RWPE1 (cell line): ENCODE measurements around the gene NRDC.

Experiments used
- CTCF ChIA-PET: fragments of 350-600 bp; sonication (Branson Sonifier 250); formaldehyde crosslinking; extraction: SDS; loops from one replicate; lab custom pipeline; 2021; lab: Yijun Ruan, JAX
- POLR2A ChIA-PET: fragments of 400-600 bp; formaldehyde crosslinking; extraction: SDS; loops from one replicate; lab custom pipeline; 2020; ENCODE audit warnings: antibody characterized with exemption; ENCODE audit not compliant: low non-redundant PET; lab: Yijun Ruan, JAX
- DNase-seq: peaks from one replicate; pipeline ENCODE4 v3.0.0; 2012; ENCODE audit warnings: low spot score
- H3K27ac ChIP-seq: fragments of 450-650 bp; 2 replicates; pipeline ENCODE4 v1.5.1; 2017
- TF ChIP-seq, protein P1 (sequence below): fragments of 450-650 bp; conservative IDR thresholded peaks from 2 replicates; pipeline ENCODE4 v1.5.1; 2017; ENCODE audit warnings: low read depth, mild to moderate bottlenecking

The NRDC gene

DNA sequence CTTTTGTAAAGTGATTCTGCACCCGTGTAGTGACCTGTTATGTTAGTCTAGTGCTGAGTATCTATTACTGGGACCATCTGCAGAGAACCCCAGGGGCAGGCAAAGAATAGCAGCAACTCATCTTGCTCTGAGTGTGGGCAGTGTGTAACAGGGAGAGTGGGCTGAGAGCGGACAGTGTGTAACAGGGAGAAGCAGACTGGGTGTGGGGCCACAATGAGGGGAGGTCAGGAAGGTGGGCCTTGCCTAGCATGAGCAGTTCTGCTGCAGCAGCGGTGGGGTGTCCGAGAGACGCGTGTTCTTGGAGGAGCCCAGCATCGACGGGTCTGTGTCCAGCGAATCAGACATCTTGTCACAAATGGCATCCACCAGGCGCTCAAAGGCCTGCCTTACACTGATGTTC lies 41.2 kb upstream of the NRDC start:
- TF ChIP-seq, protein P1, sequence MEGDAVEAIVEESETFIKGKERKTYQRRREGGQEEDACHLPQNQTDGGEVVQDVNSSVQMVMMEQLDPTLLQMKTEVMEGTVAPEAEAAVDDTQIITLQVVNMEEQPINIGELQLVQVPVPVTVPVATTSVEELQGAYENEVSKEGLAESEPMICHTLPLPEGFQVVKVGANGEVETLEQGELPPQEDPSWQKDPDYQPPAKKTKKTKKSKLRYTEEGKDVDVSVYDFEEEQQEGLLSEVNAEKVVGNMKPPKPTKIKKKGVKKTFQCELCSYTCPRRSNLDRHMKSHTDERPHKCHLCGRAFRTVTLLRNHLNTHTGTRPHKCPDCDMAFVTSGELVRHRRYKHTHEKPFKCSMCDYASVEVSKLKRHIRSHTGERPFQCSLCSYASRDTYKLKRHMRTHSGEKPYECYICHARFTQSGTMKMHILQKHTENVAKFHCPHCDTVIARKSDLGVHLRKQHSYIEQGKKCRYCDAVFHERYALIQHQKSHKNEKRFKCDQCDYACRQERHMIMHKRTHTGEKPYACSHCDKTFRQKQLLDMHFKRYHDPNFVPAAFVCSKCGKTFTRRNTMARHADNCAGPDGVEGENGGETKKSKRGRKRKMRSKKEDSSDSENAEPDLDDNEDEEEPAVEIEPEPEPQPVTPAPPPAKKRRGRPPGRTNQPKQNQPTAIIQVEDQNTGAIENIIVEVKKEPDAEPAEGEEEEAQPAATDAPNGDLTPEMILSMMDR: no peak
- no peak for DNase-seq
- CTCF ChIA-PET: no interaction called here
- H3K27ac ChIP-seq: no peak overlapping the region
- POLR2A ChIA-PET: no interaction called here

DNA sequence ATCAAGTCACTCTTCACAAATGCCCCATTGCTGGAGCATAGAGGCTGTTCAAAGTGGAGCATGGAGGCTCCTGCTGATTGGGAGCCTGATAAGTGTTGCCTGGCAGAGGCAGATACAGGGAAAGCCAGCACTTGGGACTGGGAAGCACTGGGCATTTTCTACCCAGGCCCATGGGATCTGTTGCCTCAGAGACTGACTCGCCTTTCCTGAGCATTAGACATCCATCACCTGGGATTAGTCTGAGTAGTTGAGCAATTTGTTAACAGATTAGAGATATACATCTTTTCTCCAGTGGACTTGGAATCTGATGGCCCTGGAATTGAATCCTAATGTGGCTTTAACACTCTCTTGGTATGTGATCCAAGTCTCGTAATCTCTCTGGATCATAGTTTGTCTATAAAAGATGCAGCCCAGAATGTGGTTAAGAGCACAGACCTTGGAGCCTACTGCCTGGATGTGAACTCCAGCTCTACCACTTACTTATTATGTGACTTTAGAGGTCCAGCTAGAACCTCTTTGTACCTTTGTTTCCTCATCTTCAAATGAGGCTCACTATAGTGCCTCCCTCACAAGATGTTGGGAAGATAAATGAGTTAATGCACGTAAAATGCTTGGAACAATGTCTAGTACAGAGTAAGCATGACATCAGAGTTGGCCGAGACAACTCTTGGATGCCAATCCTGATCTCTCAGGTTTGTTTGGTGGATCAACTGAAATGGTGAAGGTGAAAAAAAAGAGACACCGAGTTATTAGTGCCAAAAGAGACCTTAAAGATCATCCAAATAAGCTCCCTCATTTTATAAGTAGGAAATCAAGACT lies 38.3 kb upstream of the NRDC start:
- TF ChIP-seq, protein P1: no peak
- no peak overlapping the region for H3K27ac ChIP-seq
- DNase-seq: peak; percentile 26
- CTCF ChIA-PET: interaction anchor here (0.7 kb wide), 1 partner anchor 21 kb away, joined by 3 read pairs; no protein-coding TSS in a partner anchor
- POLR2A ChIA-PET: no interaction called here

DNA sequence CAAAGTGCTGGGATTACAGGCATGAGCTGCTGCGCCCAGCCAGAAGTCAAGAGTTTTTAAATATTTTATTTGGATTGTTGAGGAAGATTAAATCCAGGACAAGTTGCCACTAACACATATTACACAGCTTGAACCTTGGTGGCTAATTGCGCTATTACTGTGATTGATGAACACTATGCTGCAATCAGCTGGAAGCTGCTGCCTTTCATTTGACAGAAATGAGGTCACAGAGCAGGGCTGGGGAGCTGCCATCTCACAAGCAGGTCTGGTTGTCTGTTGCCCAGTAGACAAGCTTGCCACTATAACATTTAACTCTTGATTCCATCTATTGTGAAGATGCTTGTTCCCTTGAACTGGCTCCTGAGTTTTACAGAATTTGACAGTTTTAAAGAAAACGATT lies 37.4 kb upstream of the NRDC start:
- TF ChIP-seq, protein P1: no peak
- H3K27ac ChIP-seq: no peak overlapping the region
- POLR2A ChIA-PET: no interaction called here
- no peak for DNase-seq
- CTCF ChIA-PET: interaction anchor here (0.6 kb wide), 1 partner anchor 165 kb away, joined by 4 read pairs; no protein-coding TSS in a partner anchor

DNA sequence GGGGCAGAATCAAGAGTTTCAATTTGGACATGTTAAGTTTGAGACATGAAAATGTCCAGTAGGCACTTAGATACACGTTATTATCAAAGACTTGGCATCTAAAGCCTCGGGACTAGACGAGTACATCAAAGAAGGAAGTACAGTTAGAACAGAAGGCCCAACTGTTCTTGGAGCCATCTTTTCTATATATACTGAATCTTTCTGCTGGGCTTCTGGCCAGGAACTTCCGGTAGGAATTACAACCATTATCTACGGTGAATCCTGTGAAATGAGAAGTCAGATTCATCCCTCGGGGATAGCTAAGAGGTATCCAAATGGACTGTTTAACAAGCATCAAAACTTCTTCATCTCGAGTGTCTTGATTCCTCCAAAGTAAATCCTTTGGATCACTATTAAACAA lies 34.4 kb upstream of the NRDC start:
- TF ChIP-seq, protein P1: no peak
- ChIA-PET CTCF (interaction anchor here (1.0 kb wide), 1 partner anchor 913 kb away, joined by 3 read pairs; no protein-coding TSS in a partner anchor), POLR2A (no interaction called here)
- DNase-seq: no peak
- H3K27ac ChIP-seq: no peak overlapping the region

DNA sequence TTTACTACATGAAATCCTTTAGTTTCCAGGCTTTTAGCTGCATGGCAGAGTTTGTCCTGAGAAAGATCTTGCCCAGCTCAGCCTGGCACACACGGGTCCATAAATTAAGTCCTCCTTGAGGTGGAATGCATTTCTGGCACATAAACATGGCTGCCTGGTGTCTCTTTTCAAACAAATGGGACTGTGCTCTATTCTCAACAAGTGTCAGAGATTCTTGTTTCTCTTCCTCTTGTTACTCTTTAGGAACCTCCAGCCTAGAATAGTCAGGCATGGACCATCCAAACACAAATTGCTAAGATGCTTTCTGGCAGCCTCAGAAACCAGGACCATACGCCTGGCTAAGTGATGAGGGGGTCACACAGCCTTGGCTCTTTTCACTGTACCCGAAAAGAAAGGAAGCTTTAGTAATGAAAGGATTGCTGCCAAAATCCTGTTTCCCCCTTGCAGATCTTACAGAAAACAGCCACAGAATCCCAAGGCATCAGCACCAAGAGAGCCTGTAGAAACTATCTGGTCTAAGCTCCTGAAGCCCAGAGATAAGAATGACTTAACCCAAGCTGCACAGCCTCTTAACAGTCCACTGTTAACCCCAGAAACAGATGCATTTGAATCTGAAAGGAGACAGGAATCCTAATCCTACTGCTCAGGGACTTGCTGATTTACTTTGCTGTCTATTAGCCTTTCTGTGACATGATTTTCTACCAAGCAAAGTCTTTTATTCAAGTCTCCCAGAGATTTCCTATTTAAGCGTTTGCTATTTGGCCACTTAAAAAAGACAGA lies 31.9 kb upstream of the NRDC start:
- no peak for DNase-seq
- POLR2A ChIA-PET: no interaction called here
- TF ChIP-seq, protein P1: no peak
- H3K27ac ChIP-seq: no peak overlapping the region
- CTCF ChIA-PET: no interaction called here

DNA sequence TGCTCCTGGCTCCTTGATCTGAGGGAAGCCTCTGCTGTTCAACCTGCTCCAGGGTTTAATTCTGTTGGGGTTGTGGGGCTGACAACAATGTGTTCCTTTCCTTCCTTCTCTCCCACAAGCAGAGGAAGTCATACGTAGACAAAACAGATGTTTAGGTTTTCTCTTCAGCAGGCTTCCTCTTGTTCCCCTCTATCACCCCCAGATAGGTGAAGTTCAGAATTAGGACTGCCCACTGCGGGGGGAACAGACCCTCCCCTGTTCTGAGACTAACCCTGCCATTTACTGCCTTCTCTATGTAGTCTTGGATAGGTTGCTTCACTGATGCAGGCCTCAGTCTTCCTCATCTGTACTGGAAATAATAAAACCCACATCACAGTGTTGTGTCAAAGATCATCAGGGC lies 30.0 kb upstream of the NRDC start:
- ChIA-PET CTCF (no interaction called here), POLR2A (no interaction called here)
- TF ChIP-seq, protein P1: no peak
- no peak overlapping the region for H3K27ac ChIP-seq
- no peak for DNase-seq
